GM19468 (cell line): ENCODE results near the gene HNRNPA3.
"Not testable (repeated sequence)": the region's sequence is repeated elsewhere in the genome, so short reads cannot be mapped to it uniquely, and the experiment has no call there.

ENCODE experiments used
- ATAC-seq: cut with Tn5 transposase; IDR thresholded peaks from one replicate; pipeline ENCODE4 v1.9.1; 2021; ENCODE audit warnings: mild to moderate bottlenecking, moderate library complexity, moderate number of reproducible peaks; ENCODE audit not compliant: unreplicated experiment; ENCODE audit errors: extremely low read depth

HNRNPA3 gene

DNA sequence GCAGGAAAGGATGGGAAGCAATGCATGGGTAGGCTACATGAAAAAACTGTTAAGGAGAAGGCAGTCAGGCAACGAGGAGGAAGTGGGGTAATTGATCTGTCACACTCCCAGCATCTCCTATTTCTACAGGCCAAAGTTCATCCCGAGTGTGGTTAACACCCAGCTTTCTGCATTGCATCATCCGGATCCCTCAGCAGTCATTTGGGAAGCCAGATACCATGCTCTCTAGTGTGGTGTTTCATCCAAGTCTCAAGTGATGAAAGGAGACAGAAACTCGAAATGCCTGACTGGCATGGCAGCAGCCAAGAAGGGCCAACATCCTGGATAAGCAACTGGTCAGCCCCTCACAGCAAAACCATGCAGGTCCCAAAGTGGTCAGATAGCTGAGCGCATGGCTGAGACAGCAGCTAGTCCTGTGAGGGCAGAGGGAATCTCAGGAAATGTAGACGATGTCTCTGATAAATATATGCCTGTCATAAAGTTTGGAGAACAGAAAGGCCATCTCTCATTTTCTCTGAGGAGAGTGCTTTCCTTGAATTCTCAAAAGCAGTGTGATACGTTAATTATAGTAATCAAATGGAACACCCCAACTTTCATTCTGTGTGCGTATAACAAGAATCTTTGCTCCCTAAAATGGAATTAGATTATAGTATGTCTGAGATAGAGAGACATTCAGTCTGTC, 24.8 kb upstream of the HNRNPA3 start:
- ATAC-seq = no peak

DNA sequence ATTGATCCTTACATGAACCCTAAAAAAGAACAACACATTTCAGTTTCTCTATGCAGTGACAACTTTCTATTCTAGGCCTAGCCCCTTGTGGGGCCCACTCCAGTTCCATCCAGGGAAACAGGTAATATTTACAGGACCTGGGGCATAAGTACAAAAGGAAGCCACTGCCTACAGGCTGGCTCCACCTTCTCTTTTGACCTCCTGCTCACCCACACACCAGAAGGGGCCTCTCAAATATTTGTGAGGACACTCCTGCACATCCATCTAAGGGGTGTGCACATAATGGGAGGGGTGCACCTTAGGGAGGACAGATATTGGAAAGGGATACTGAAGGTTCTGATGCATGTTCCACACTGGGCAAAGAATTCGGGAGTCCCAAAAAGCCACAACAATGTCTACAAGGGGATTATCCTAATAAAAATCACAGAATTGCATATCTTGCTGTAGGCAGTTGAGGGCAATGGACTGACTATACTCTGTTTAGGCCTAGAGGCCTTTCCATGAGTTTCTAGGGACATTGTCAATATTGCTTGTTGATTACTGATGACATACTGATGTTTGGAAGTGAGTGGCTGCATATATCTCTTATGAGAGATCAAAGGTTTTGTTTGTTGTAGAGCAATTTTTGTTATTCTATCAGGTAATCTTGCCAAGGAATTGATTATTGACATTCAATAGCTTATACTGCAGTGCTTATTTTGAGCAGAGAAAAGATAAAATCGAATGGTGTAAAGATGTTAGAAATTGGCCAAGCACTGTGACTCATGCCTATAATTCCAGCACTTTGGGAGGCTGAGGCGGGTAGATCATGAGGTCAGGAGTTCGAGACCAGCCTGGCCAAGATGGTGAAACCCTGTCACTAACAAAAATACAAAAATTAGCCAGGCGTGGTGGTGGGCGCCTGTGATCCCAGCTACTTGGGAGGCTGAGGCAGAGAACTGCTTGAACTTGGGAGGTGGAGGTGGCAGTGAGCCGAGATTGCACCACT, 23.8 kb upstream of the HNRNPA3 start:
- ATAC-seq = no peak

DNA sequence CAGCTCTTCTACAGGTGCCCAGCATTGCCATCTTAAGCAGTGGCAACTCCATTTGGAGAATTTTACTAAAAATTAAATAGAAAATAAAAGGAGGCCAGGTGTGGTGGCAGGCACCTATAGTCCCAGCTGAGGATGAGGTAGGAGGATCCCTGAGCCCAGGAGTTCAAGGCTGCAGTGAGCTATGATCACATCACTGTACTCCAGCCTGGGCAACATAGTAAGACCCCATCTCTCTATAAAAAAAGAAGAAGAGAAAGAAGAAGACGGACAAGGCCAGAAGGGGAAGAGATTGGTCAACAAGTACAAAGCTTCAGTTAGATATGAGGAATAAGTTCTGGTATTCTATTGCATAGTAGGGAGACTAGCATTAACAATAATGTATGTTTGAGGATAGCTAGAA, 21.7 kb upstream of the HNRNPA3 start:
- no peak for ATAC-seq

DNA sequence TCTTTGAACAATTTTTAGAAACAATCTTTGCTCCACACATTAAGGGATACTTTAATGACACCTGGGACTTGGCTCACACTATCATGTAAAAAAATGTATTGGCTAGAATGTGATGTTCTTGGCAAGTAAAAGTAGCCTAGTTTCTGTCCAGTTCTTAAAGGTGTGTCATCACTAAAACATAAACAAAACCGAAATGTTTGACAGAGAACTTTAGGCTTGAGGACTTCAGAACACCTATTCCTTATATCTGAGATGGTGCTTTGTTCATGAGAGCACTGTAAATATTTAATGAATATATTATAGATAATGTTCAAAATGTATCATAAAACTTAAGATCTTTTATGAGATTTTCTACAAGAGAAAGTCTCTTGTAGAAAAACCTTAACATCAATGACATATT, 19.8 kb upstream of the HNRNPA3 start:
- ATAC-seq = no peak

DNA sequence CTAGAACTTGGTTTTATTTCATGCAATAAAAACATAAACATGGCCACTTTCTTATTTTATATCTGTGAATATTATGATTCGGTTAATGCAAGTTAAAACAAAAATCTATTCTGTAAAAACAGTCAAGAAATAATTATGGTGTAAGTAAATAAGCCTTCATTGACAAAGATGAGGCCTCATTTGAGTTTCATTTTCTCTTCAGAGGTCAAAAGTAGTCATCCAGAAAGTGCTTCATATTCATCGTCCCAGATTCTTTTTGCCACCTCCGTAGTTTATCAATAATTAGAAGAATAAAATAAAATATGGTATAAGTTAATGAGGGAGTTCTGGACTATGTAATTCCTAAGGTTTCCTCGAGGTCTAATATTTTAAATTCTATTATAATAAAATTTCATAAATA, 19.4 kb upstream of the HNRNPA3 start:
- ATAC-seq = no peak

DNA sequence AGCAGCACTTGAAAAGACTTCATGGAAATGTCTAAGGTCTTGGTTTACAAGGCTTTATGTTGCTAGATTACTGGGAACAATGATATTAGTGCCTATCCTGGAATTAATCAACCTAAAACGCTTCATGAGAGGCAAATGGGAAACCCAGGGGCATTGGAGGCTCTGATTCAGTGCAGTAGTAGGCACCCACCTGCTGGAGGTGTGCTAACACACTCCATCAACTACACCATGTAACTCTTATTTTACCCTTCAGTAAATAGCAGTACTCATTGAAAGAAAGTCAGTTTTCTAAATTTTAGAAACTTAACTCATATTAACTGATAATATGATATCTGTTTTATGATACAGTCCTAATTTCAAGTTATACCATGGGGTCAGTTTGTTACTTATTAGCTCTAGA, 17.4 kb upstream of the HNRNPA3 start:
- ATAC-seq = no peak

DNA sequence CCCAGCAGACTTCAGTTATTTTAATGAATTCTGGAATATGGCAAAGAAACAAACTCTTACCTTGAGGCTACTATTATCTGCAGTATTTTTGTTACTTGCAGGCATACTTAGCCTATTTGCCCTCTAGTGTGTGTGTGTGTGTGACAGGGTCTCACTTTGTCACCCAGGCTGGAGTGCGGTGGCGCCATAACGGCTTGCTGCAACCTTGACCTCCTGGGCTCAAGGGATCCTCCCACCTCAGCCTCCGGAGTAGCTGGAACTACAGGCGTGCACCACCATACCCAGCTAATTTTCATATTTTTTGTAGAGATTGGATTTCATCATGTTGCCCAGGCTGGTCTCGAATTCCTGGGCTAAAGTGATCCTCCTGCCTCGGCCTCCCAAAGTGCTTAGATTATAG, 12.2 kb upstream of the HNRNPA3 start:
- ATAC-seq = not testable (repeated sequence)

DNA sequence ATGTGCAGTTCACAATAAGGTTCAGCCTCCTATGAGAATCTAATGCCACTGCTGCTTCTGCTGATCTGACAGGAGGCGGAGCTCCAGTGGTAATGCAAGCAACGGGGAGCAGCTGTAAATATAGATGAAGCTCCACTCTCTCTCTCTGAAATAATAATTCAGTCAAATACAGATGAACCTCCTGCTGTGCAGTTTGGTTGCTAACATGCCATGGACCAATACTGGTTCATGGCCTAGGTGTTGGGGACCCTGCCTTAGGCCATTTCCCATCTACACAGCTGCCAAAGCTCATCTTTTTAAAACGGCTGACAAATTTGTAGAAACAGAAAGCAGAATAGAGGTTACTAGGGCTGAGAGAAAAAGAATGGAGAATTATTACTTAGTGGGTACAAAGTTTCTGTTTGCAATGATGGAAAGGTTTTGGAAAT, 10.7 kb upstream of the HNRNPA3 start:
- no peak for ATAC-seq

DNA sequence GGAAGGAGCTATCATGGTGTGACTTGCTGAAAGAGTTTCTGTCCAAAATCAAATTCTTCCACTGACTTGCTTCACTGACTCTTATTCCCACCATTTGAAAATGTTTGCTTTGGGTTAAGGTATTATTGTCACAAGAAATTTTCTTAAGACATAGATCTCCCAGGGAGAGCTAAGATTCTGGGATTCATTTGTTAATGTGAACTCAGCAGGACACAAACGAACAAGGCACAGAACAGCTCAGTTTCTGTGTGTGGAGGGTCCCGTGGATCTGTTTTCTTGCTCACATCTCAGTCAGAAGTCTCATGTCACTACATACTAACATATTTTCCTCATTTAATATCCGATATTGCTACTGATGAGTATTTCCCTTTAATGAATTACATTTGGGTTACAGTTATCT, 8.2 kb upstream of the HNRNPA3 start:
- ATAC-seq = no peak

DNA sequence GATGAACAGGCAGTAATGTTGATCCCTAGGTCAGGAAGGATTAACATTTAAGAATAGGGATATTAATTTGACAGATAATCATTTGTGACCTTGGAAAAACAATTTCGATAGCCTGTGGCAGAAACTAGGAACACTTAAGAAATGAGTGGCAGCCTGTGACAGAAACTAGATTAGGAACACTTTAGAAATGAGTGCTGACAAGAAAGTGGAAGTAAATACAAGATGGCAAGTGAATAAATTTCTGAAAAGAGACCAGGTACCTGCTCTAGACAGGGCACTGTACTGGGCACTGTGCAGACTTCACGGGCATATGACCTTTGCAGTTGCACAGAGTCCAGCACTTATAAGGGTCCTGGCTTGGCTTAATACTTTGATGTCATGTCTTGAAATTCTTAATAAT, 5.5 kb upstream of the HNRNPA3 start:
- peak; percentile 41 for ATAC-seq

DNA sequence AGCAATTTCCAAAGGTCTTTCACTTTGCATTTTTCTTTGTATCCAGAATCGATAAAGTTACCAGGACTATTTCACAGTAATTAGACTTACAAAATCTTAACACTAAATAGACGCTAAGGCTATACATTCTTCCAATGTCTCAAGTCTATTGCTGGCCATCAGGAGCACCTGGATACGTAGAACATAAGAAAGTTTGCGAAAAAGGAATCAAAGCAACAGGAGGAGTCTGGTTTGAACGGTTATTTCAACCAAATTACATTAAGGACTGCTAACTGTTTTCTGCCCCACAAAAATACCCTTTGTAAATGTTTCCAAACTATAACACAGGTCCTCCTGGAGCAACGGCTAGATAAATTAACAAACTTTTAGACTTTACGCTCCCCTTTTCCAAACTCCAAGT, 1.4 kb upstream of the HNRNPA3 start:
- ATAC-seq = no peak

DNA sequence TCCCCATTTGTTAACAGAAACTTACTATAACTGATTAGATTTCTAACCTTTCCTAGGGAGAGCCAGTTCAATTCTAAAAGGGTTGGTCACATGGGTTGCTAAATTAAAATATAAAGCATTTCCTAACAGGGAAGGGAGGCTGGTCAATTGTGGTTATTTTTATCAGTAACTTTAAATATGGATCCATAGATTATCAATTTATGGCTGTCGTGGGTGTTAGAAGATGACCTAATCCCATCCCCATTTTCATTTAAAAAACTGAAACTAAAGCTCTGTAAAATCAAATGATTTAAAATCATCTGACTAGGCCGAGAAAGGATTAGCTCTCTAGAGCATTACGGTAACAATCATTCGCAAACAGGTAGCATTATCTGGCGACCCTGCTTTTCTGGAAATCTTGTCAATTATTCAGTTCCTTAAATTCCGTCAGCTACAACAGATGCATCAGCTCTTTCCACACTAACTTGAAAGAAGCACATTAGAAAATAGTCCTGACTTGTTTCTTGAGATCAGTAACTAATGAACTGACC, 953 bp upstream of the HNRNPA3 start:
- ATAC-seq = no peak

DNA sequence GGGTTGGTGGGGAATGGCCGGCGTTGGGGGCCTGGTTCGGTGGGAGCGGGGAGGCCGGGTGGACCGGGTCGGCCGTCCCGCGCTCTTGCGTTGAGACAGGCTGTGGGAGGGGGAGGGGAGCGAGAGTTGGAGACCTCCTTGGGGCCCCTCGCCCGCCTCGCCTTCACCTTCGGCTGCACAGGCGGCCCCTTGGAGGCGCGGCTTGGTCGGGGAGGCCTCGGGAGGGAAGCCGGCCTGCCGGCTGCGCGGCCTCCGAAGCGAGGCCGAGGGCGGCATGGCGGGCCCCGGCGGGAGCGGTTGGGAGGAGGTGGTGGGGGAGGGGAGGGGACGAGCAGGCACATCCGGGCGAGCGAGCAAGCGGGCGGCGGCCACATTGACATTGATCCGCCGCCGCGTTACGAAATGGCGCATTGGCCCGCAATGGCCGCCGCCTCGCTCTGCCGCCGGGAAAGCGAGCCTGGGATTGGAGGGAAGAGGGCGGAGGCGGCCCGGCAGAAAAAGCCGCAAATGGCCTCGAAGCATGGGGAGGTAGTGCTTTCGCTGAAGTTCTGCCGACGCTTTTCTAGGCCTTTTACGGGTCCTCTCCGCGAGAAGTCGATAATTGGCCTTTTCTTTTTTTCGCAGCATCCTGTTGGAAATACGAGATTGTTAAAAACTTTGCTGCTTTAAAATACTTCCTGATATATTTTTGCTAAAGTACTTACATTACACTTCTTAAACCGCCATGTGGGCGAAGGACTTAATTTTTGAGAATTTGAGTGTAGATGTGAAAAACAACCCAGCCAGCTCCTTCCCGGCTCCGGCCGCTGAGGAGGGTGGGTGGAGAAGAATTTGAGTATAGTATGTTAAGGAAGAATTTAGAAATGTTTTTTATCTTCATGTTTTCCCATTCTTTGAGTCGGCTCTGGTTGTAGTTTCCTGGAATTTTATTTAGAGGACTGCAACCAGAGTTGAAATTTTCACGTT, 580 bp downstream of the HNRNPA3 start:
- ATAC-seq = peak; percentile 28

DNA sequence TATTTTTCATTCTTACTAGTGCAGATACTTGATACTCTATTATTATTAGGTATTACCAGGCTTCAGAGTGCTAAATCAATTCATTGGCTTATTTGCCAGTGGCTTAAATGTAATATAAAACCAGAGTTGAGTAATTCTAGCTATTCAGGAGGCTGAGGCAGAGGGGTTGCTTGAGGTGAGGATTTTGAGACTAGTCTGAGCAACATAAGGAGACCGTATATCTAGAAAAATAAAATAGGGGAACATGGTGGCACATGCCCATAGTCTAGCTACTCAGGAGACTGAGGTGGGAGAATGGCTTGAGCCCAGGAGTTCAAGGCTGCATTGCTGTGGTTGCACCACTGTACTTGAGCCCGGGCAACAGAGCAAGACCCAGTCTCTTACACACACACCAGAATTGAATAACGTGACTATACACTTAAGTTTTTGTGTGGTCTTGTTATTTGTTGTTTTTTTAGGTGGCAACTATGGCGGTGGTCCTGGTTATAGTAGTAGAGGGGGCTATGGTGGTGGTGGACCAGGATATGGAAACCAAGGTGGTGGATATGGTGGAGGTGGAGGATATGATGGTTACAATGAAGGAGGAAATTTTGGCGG, 4.8 kb downstream of the HNRNPA3 start:
- ATAC-seq = no peak

DNA sequence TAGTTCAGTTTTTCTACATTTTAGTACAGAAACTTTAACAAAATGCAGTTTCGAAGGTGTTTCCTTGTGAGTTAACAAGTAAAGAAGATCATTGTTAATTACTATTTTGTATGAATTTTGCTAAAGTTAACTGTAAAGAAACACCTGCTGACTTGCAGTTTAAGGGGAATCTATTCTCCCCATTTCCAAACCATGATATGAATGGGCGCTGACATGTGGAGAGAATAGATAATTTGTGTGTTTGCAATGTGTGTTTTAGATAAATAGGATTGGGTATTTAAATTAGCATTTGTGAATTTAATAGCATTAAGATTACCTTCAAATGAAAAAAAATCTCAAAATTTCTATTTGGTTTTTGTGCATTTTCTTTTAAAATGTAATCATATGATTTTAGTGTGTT, 7.2 kb downstream of the HNRNPA3 start:
- not testable (repeated sequence) for ATAC-seq

DNA sequence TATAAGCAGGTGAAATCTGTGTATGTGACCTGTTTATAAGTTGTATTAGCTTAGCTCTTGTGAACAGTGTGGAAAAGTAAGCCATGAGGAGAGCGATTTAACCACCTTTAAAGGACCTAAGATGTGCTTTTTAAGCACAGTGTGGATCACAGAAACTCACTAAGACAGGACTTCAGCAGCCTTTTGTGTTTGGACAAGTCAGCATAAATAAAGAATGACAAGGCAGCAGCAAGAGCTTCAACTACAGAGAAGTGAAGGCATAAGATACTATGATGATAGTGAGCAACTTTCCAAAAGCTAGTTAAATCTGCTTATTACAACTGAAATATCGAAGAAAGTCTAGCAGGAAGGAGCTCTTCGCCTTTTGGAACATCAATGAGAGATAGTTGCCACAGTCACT, 8.9 kb downstream of the HNRNPA3 start:
- no peak for ATAC-seq

DNA sequence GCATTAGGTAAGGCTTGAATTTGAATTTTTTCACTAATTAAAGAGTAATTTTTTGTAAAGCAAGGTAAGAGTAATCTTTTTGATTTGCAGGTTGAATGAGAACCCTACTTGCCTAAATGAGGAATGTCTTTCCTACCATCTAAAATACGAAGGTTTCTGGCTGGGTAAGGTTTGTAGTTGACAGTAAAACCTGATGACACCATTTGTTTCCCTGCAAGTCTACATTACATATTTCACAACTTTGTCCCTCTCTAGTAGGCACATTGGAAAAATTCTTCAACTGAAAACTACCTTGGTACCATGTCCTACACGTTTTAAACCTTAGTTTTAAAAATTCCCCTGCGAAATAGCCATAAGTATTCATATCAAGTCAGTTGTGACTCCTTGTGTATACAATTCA, 9.4 kb downstream of the HNRNPA3 start:
- no peak for ATAC-seq

DNA sequence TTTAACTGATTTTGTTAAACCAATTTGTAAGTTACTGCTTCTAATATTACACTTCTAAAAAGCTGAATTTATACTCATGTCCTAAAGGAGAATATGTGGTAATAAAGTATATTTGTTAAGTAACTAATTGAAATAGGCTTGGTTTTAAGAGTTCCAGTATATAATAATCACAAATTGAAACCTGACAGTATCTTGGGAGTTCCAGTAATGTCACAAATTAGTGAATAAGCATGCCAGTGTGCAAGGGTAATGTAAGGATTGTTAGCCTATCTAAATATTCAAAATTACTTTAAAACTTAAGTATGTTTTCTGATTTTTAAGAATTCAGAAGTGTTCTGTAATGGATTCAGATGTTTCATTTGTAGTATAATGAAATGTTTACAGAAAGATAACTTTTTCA, 10.8 kb downstream of the HNRNPA3 start:
- ATAC-seq = not testable (repeated sequence)

DNA sequence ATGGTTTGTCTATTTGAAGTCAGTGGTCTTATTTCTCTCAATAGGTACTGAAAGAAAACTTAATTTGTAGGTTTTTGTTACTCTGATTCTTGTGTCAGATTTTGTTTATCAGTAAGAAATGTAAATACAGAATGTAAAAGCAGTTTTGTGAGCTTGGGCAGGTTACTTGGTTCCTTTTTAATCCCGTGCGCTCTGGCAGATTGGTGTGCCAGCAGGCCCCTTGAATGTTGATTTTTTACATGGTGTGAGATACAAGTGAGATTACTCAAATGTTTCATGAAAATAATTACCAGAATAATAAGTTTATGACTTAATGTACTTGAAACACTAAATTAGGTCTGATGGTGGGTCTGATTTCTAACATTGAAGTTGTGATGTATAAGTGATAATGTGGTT, 13.4 kb downstream of the HNRNPA3 start:
- no peak for ATAC-seq
